ENCODE results near the gene SYCP2L.

The SYCP2L gene

DNA sequence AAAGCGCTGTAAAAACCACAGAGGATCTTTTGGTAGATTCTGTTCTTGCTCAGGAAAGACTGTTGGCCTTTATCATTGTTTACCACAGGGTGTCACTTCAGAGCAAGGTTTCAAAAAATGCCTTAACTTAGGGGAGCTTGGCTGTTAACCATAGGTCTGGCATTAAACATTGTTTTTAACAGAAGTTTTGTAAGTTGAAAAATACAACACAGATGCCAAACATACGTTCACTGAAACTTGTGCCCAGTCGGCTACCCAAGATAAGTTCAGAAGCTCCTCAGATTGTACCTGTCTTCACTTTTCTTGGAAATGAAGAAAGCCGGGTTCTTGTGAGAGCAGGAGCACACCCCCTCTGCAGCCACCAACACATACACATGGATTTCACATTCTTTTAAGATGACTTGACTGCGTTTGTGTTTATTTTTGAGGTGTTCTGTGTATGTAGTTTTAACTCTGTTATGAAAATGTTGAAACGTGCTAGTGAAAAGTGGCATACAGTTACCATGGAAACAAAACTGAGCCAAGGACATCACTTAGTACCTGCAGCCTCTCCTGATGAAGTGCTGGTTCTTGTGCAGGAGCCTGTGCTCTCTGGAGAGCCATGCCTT lies 64.9 kb downstream of the SYCP2L start:
- H3K27me3 ChIP-seq (ENCODE audit: insufficient read depth, low read depth, severe bottlenecking), result no peaks in the 10 kb centered on the region
- no peaks in the 10 kb centered on the region for H3K9me3 ChIP-seq (ENCODE audit: severe bottlenecking)
- TF ChIP-seq, protein P1, sequence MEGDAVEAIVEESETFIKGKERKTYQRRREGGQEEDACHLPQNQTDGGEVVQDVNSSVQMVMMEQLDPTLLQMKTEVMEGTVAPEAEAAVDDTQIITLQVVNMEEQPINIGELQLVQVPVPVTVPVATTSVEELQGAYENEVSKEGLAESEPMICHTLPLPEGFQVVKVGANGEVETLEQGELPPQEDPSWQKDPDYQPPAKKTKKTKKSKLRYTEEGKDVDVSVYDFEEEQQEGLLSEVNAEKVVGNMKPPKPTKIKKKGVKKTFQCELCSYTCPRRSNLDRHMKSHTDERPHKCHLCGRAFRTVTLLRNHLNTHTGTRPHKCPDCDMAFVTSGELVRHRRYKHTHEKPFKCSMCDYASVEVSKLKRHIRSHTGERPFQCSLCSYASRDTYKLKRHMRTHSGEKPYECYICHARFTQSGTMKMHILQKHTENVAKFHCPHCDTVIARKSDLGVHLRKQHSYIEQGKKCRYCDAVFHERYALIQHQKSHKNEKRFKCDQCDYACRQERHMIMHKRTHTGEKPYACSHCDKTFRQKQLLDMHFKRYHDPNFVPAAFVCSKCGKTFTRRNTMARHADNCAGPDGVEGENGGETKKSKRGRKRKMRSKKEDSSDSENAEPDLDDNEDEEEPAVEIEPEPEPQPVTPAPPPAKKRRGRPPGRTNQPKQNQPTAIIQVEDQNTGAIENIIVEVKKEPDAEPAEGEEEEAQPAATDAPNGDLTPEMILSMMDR (IDR thresholded peaks at IDR 0.05; ENCODE audit: low read depth, low read length), result peak; percentile 67
- no peak overlapping the region for H3K27ac ChIP-seq
- DNase-seq, result peak; percentile 36
- no peaks in the 10 kb centered on the region for H3K36me3 ChIP-seq
- H3K4me3 ChIP-seq (ENCODE audit: low read depth, low read length), result no peak overlapping the region

GRCh38 chr6:10954590-10955010 lies 67.7 kb downstream of the SYCP2L start:
- H3K27me3 ChIP-seq (ENCODE audit: insufficient read depth, low read depth, severe bottlenecking), result no peaks in the 10 kb centered on the region
- H3K36me3 ChIP-seq, result no peaks in the 10 kb centered on the region
- H3K9me3 ChIP-seq (ENCODE audit: severe bottlenecking), result no peaks in the 10 kb centered on the region
- no peak overlapping the region; the same call in 1 of the 2 replicates for H3K27ac ChIP-seq
- peak; percentile 97 for DNase-seq
- no peak overlapping the region for H3K4me3 ChIP-seq (ENCODE audit: low read depth, low read length)
- TF ChIP-seq, protein P1 (IDR thresholded peaks at IDR 0.05; ENCODE audit: low read depth, low read length), result peak; percentile 99

- TF ChIP-seq, protein P1 (IDR thresholded peaks at IDR 0.05; ENCODE audit: low read depth, low read length), result no peak
Measured at GRCh38 chr6:10956776-10957175, 69.9 kb downstream of the SYCP2L start.

GRCh38 chr6:10957414-10957886 lies 70.6 kb downstream of the SYCP2L start:
- no peak overlapping the region for H3K27ac ChIP-seq
- TF ChIP-seq, protein P1 (IDR thresholded peaks at IDR 0.05; ENCODE audit: low read depth, low read length), result no peak
- H3K36me3 ChIP-seq, result no peaks in the 10 kb centered on the region
- no peak for DNase-seq
- H3K27me3 ChIP-seq (ENCODE audit: insufficient read depth, low read depth, severe bottlenecking), result no peaks in the 10 kb centered on the region
- H3K9me3 ChIP-seq (ENCODE audit: severe bottlenecking), result no peaks in the 10 kb centered on the region
- no peak overlapping the region for H3K4me3 ChIP-seq (ENCODE audit: low read depth, low read length)

More at GRCh38 chr6:10956776-10957175, 69.9 kb downstream of the SYCP2L start:
- Histone ChIP-seq H3K27me3 (ENCODE audit: insufficient read depth, low read depth, severe bottlenecking) (no peaks in the 10 kb centered on the region), H3K36me3 (no peaks in the 10 kb centered on the region), H3K9me3 (ENCODE audit: severe bottlenecking) (no peaks in the 10 kb centered on the region), H3K4me3 (ENCODE audit: low read depth, low read length) (no peak overlapping the region), H3K27ac (no peak overlapping the region)
- DNase-seq, result no peak

GRCh38 chr6:10960171-10960570 lies 73.3 kb downstream of the SYCP2L start:
- no peak overlapping the region for H3K27ac ChIP-seq
- no peaks in the 10 kb centered on the region for H3K27me3 ChIP-seq (ENCODE audit: insufficient read depth, low read depth, severe bottlenecking)
- no peak for DNase-seq
- H3K36me3 ChIP-seq, result no peaks in the 10 kb centered on the region
- TF ChIP-seq, protein P1 (IDR thresholded peaks at IDR 0.05; ENCODE audit: low read depth, low read length), result no peak
- no peaks in the 10 kb centered on the region for H3K9me3 ChIP-seq (ENCODE audit: severe bottlenecking)
- H3K4me3 ChIP-seq (ENCODE audit: low read depth, low read length), result no peak overlapping the region

DNA sequence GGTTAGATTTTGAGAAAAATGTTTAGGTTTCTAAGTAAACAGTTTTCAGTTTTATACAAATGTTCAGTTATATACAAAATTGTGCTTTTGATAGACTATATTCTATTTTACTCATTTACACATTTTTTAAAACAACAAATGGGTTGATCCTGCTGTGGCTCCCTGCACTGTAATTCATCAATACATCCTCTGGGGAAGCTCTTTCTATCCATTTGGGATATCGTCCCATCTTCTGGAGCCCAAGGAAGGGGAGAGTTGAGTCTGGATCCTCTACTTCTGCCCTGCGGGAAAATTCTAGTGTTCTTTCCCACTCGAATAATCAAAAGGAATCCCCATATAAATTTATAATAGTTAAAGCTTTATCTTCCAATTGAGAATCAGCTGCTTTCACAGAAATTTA lies 75.0 kb downstream of the SYCP2L start:
- DNase-seq, result no peak
- Histone ChIP-seq H3K27ac (no peak overlapping the region), H3K27me3 (ENCODE audit: insufficient read depth, low read depth, severe bottlenecking) (no peaks in the 10 kb centered on the region), H3K4me3 (ENCODE audit: low read depth, low read length) (no peak overlapping the region), H3K9me3 (ENCODE audit: severe bottlenecking) (peaks cover 7% of the 10 kb centered on the region), H3K36me3 (no peaks in the 10 kb centered on the region)
- TF ChIP-seq, protein P1 (IDR thresholded peaks at IDR 0.05; ENCODE audit: low read depth, low read length), result no peak

Measured in WERI-Rb-1 (cell line).